Hematopoietic multipotent progenitor cell treated with erythropoietin and hydrocortisone succinate and interleukin-3 and kit ligand, for 6 days (in vitro differentiated cells): ENCODE measurements around the gene CCDC77.

Source experiments
- DNase-seq: peaks from one replicate; pipeline ENCODE4 v3.0.0-alpha.2; 2015

The CCDC77 gene

GRCh38 chr12:454833-455232 lies 53.4 kb downstream of the CCDC77 start:
- DNase-seq = no peak

GRCh38 chr12:455821-456220 lies 54.4 kb downstream of the CCDC77 start:
- no peak for DNase-seq

GRCh38 chr12:457676-458075 lies 56.2 kb downstream of the CCDC77 start:
- no peak for DNase-seq

GRCh38 chr12:459050-459429 lies 57.6 kb downstream of the CCDC77 start:
- DNase-seq = no peak

GRCh38 chr12:459430-460258 lies 58.2 kb downstream of the CCDC77 start, which contains the start of gene B4GALNT3:
Gene B4GALNT3, plus strand, starts transcription at chr12:459939. Its CDS starts 438 bp downstream, at chr12:460377.
- peak; percentile 41 for DNase-seq

- DNase-seq = no peak
Measured at GRCh38 chr12:460261-461230, 59.1 kb downstream of the CCDC77 start.

GRCh38 chr12:461425-461824 lies 60.0 kb downstream of the CCDC77 start:
- DNase-seq = no peak

- DNase-seq = no peak
Measured at GRCh38 chr12:462936-463705, 61.7 kb downstream of the CCDC77 start.

GRCh38 chr12:464484-465267 lies 63.2 kb downstream of the CCDC77 start:
- DNase-seq = no peak

- DNase-seq = no peak
Measured at GRCh38 chr12:466039-466438, 64.6 kb downstream of the CCDC77 start.

- no peak for DNase-seq
Measured at GRCh38 chr12:466762-467161, 65.3 kb downstream of the CCDC77 start.

GRCh38 chr12:467591-467990 lies 66.1 kb downstream of the CCDC77 start:
- DNase-seq = no peak

GRCh38 chr12:468671-469389 lies 67.4 kb downstream of the CCDC77 start:
- DNase-seq = no peak

GRCh38 chr12:470133-470532 lies 68.7 kb downstream of the CCDC77 start:
- DNase-seq = no peak

- DNase-seq = no peak
Measured at GRCh38 chr12:473198-473597, 71.8 kb downstream of the CCDC77 start.

- no peak for DNase-seq
Measured at GRCh38 chr12:473863-474577, 72.6 kb downstream of the CCDC77 start.

- no peak for DNase-seq
Measured at GRCh38 chr12:475286-475685, 73.8 kb downstream of the CCDC77 start.

- DNase-seq = no peak
Measured at GRCh38 chr12:479161-479560, 77.7 kb downstream of the CCDC77 start.

GRCh38 chr12:480831-481816 lies 79.7 kb downstream of the CCDC77 start:
- no peak for DNase-seq
